ENCODE measurements around the gene NAV1. TPM values are rescaled to one million over a fixed set of nuclear protein-coding genes. Genes with fewer than 3 reads are reported as not detected.

The NAV1 gene
- polyA plus RNA-seq, 3 donors from 2014 or later = 0.23 to 0.56 TPM; not detected in 1

DNA sequence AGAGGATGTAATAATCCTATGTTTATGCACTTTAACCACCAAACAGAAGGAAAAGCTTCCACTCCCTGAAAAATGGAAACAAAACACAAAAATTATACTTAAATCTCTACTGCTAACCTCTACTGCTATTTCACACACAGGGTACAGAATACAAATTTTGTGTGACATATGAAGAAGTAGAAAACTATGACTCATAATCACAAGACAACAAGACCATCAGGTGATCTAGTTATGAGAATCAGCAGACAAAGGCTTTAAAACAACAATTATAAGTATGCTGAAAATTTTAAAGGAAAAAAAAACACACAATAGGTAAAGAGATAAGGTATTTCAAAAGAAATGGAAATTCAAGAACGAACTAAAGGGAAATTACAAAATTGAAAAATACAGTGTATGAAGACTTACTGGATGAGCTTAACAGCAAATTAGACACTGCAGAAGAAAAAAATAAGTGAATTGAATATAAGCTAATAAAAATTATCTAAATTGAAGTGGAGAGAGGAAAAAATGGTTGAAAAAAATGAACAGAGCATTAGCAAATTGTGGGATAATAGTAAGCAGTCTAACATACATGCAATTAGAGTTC is 13.6 kb upstream of the NAV1 start:
- Mint-ChIP-seq H3K4me3 (no peak overlapping the region), H3K4me1 (no peaks in the 10 kb centered on the region), H3K27me3 (ENCODE audit: low read depth in 3 of 3) (peaks cover 0 to 3% (median 2%) of the 10 kb centered on the region in 3 donors), H3K36me3 (peaks cover 7 to 22% (median 19%) of the 10 kb centered on the region in 3 donors), H3K9me3 (peaks cover 0 to 5% (median 0%) of the 10 kb centered on the region in 6 donors), H3K27ac (peak overlapping the region in 1 of 6 donors; percentile 25)
- DNase-seq = no peak

DNA sequence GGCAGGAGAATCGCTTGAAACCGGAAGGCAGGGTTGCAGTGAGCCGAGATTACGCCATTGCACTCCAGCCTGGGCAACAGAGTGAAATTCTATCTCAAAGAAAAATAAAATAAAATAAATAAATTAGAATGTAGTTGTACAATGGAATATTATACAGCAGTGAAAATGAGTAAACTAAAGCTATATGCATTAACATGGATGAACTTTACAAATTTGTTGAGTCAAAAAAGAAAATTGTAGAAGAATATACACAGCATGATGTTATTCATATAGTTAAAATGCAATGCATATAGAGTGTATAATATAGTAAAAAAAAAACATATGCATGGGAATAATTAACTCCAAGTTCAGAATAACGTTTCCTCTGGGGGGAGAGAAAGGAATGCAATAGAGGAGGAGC is 11.0 kb upstream of the NAV1 start:
- Mint-ChIP-seq H3K4me3 (no peak overlapping the region), H3K4me1 (no peaks in the 10 kb centered on the region), H3K9me3 (peaks cover 0 to 5% (median 0%) of the 10 kb centered on the region in 6 donors), H3K36me3 (peaks cover 15 to 21% (median 18%) of the 10 kb centered on the region in 3 donors), H3K27me3 (ENCODE audit: low read depth in 3 of 3) (peaks cover 0 to 3% (median 2%) of the 10 kb centered on the region in 3 donors), H3K27ac (no peak overlapping the region)
- no peak for DNase-seq

DNA sequence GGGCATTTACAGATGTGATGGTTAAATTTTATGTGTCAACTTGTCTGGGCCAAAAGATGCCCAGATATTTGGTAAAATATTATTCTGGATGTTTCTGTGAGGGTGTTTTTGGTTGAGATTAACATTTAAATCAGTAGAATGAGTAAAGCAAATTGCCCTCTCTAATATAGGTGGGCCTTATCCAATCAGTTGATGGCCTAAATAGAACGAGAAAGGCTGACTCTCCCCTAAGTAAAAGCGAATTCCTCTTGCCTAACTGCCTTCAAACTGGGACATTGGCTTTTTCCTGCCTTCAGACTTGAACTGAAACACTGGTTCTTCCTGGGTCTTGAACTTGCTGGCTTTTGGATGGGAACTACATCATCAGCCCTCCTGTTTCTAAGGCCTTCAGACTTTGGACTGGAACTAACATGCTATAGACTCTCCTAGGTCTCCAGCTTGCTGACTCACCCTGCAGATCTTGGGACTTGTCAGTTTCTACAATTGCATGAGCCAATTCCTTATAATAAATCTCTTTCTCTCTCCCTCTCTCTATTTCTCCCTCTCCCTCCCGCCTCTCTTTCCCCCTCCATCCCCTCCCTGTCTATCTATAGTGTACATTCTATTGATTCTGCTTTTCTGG is 10.2 kb upstream of the NAV1 start:
- Mint-ChIP-seq H3K4me1 (no peaks in the 10 kb centered on the region), H3K4me3 (no peak overlapping the region), H3K36me3 (peaks cover 18 to 21% (median 19%) of the 10 kb centered on the region in 3 donors), H3K27ac (no peak overlapping the region), H3K9me3 (peaks cover 0 to 2% (median 0%) of the 10 kb centered on the region in 6 donors), H3K27me3 (ENCODE audit: low read depth in 3 of 3) (peaks cover 0 to 3% (median 2%) of the 10 kb centered on the region in 3 donors)
- no peak for DNase-seq

DNA sequence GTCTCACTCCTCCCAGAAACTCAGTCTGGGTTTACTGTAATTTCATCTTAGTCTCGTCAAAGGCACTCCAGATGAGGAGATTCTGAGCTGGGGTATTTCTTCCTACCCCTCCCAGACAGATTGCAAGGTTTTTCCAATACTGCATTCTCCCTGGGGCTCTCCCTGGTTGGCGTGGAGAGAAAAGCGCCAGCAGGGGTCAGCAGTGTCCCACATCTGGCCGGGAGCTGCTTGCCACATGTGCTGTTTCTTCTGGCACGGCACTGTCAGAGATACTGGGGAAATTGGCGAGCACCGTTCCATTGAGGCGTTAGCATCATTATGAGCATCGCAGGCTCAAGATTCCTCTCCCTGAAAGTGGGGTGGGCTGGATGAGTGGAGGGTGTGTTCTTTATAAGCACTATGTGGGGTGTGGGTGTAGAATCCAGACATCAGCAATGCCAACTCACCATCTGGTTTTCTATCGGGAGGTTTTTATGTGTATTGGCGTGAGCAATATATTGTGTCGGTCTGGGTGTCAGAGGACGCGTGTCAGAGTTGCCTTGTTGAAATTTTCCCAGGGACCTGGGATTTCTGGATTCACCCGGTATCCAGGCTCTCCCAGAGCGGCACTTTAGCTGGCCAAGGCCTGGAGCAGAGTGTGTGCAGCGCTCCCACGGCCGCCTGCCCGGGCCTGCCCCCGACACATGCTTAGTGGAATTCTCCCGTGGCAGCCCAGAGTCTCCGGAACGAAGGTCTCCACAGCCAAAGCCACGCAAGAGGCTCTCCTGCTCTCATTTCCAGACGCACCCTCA is 8.0 kb upstream of the NAV1 start:
- DNase-seq = no peak
- Mint-ChIP-seq H3K4me1 (no peaks in the 10 kb centered on the region), H3K4me3 (no peak overlapping the region), H3K27me3 (ENCODE audit: low read depth in 3 of 3) (peaks cover 2 to 4% (median 3%) of the 10 kb centered on the region in 3 donors), H3K36me3 (peaks cover 16 to 21% (median 20%) of the 10 kb centered on the region in 3 donors), H3K27ac (no peak overlapping the region), H3K9me3 (no peaks in the 10 kb centered on the region)

DNA sequence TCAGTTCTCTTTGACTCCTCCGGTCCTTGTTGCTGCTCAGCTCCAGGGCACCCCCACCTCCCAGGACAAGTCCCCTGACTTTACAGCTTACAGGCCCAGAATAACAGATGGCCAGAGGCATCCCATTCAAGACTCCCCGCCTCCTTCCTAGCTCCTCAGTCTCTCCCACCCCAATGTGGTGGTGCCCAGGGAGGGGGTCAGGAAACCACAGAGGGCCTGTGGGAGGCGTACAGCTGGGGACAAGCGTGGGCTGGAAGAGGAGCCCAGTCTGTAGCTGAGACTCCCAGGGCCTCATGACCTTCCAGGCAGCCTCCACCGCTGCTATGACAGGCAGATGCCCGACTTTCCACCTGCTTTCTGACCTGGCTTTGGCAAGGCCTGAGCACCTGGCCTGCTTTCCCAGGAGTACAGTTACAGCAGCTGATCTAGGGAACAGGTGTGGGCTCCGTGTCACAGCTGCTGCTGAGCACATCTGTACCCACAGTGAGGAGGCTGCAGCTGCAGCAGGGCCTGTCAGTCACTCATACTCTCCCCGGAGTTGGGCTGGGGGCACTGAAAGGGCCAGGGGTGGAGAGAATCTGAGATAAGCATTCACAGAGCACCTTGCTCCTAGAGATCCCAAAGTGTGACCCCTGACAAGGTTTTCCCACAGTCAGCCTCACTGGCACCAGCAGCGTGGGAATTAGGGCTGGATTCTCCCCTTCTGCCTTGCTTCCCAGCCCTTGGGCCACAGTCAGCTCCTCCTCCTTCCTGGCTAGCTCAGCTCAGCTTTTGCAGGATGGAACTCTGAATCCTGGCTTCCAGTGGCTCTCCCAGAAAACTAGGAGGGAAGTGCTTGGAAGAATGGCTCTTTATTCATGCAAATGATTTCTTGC is 7.1 kb upstream of the NAV1 start:
- Mint-ChIP-seq H3K4me1 (no peaks in the 10 kb centered on the region), H3K9me3 (no peaks in the 10 kb centered on the region), H3K27me3 (ENCODE audit: low read depth in 3 of 3) (peaks cover 2 to 13% (median 5%) of the 10 kb centered on the region in 3 donors), H3K27ac (no peak overlapping the region), H3K36me3 (peaks cover 16 to 21% (median 20%) of the 10 kb centered on the region in 3 donors), H3K4me3 (no peak overlapping the region)
- DNase-seq = no peak

DNA sequence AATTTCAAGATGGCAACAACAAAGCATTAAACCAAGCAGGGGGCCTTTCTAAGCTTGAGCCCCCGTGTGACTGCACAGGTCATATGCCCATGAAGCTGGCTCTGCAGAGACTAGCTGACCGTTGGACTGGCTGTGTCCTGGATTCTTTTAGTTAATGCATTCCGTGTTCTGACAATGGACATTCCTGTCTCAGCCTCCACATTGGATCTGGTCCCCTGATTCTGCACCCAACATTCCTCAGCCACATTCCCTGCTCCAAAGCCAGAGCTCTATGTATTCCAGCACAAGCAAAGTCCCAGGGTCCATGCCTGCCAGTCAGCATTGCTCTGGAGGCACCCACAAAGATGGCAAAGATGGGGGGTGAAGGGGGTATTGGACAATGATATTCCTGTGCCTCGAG is 5.1 kb upstream of the NAV1 start:
- H3K36me3 Mint-ChIP-seq = peaks cover 15 to 21% (median 15%) of the 10 kb centered on the region in 3 donors
- peaks cover 3 to 15% (median 11%) of the 10 kb centered on the region in 3 donors for H3K27me3 Mint-ChIP-seq (ENCODE audit: low read depth in 3 of 3)
- no peak overlapping the region for H3K27ac Mint-ChIP-seq
- no peak overlapping the region for H3K4me3 Mint-ChIP-seq
- DNase-seq = no peak
- H3K9me3 Mint-ChIP-seq = no peaks in the 10 kb centered on the region
- peaks cover 0 to 7% of the 10 kb centered on the region in 2 donors for H3K4me1 Mint-ChIP-seq

DNA sequence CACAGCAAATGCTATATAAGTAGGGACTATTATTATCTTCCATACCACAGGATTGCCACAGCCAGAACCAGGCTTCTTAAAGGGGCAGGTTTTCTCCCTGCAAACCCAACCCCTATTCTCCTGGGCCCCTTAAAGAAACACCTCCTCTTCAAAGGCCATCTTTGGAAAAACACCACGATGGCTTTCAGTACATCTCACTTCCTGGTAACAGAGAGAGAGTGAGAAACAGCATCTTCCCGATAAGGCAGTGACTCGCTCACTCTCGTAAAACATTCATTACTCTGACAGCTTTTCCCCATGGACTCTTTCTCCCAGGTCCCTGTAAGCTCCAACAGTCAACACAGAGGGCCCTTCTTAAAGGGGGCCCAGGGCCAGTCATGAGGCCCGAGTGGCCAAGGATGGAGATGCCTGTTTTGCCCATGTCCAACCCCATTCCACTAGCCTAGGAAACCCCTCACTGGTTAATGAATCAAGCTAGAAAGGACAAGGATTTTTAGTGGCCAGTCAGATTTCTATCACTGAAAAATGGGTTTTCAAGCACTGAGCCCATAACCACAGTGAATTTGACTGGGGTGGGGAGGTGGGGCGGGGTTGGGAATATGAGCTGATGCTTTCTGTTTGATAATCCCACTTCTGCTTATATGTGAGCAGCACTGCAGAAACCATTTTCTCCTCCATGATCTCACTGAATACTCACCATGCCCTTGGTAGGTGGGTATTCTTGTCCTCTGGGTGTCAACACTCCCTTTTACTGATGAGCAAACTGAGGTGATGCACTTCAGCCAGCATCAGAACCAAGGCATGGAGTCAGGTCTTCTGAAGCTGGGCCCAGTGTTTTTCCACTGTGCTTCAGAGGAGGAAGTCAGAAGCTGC is 3.6 kb upstream of the NAV1 start:
- no peak for DNase-seq
- Mint-ChIP-seq H3K4me1 (peaks cover 0 to 14% of the 10 kb centered on the region in 2 donors), H3K27me3 (ENCODE audit: low read depth in 3 of 3) (peaks cover 3 to 21% (median 16%) of the 10 kb centered on the region in 3 donors), H3K36me3 (peaks cover 10 to 21% (median 14%) of the 10 kb centered on the region in 3 donors), H3K4me3 (no peak overlapping the region), H3K9me3 (no peaks in the 10 kb centered on the region), H3K27ac (no peak overlapping the region)

DNA sequence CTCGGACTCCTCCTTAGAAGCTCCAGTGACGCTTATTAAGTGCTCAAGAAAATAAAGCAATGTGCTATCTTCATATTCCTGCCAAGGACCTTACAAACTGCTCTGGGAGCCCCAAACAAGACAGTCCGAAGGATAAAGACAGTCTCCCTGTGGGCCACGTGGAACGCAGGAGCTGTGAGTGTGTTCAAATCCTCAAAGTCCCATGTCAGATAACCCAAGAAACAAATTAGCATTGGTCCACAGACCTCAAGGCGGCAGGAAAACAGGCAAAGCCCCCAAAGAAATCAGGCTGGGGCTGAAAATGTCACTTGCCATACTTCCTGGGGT is 3.0 kb upstream of the NAV1 start:
- H3K27me3 Mint-ChIP-seq (ENCODE audit: low read depth in 3 of 3) = peaks cover 4 to 25% (median 20%) of the 10 kb centered on the region in 3 donors

DNA sequence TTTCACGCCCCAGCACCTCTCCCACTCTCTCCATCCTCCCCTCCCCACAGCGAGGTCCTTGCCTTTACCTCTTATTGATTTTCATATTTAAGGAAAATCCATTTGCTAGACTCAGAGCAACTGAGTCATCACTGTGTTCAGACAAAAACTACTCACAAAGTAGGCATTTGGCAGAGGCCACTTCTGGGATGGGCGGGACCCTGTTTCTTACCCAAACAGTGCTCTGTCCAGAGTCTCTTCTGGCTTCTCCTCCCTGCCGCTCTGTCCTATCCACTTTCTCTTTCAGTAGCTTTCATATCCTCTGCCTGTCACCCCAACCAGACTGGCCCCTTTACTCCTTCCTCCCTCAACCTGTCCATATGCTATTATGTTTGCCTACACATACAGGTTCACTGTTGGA is 2.4 kb upstream of the NAV1 start:
- Mint-ChIP-seq H3K27ac (no peak overlapping the region), H3K4me1 (peaks cover 0 to 14% of the 10 kb centered on the region in 2 donors), H3K27me3 (ENCODE audit: low read depth in 3 of 3) (peaks cover 6 to 27% (median 22%) of the 10 kb centered on the region in 3 donors), H3K4me3 (no peak overlapping the region), H3K9me3 (no peaks in the 10 kb centered on the region), H3K36me3 (peaks cover 10 to 21% (median 14%) of the 10 kb centered on the region in 3 donors)
- DNase-seq = no peak

More for the DNA sequence above, 3.0 kb upstream of the NAV1 start:
- peaks cover 10 to 21% (median 14%) of the 10 kb centered on the region in 3 donors for H3K36me3 Mint-ChIP-seq
- H3K9me3 Mint-ChIP-seq = no peaks in the 10 kb centered on the region
- no peak overlapping the region for H3K27ac Mint-ChIP-seq
- no peak for DNase-seq
- H3K4me3 Mint-ChIP-seq = no peak overlapping the region
- H3K4me1 Mint-ChIP-seq = peaks cover 0 to 14% of the 10 kb centered on the region in 2 donors

DNA sequence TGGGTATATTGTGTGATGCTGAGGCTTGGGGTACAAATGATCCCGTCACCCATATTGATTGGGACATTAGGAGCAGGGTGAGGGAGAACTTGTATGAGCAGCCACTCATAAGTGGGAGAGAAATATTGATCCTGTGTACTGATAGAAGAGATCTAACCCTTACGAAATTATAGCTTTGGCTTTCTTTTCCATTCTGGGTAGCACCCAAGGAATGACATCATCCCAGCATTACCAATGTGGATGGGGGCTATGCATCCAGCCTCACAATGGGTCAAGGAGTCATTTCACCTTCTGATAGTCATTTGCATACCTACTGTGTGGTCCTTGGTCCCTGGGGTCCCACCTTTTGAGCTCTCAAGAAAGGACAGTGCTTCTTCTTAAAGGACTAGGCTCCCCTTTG is 1.9 kb upstream of the NAV1 start:
- H3K4me1 Mint-ChIP-seq = peaks cover 0 to 14% of the 10 kb centered on the region in 2 donors
- peaks cover 13 to 21% (median 14%) of the 10 kb centered on the region in 3 donors for H3K36me3 Mint-ChIP-seq
- no peak overlapping the region for H3K27ac Mint-ChIP-seq
- no peaks in the 10 kb centered on the region for H3K9me3 Mint-ChIP-seq
- no peak for DNase-seq
- H3K27me3 Mint-ChIP-seq (ENCODE audit: low read depth in 3 of 3) = peaks cover 6 to 27% (median 22%) of the 10 kb centered on the region in 3 donors
- no peak overlapping the region for H3K4me3 Mint-ChIP-seq

DNA sequence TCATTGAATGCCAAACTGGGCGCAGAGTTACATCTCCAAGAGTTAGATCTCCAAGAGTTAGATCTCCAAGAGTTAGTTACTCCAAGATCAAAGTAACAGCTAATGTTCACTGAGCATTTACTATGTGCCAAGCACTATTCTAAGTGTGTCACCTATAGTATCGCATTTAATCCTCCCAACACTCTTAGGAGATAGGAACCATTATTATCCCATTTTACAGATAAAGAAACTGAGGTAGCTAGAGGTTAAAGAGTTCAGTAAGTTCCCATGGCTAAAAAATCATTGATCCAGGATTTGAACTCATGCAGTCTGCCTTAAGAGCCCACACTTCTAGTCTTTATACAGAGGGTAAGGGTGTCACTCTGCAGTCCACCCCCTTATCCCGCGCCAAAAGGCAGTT is 1.5 kb upstream of the NAV1 start:
- H3K27me3 Mint-ChIP-seq (ENCODE audit: low read depth in 3 of 3) = peaks cover 6 to 29% (median 22%) of the 10 kb centered on the region in 3 donors
- H3K36me3 Mint-ChIP-seq = peaks cover 9 to 17% (median 13%) of the 10 kb centered on the region in 3 donors
- no peak overlapping the region for H3K4me3 Mint-ChIP-seq

DNA sequence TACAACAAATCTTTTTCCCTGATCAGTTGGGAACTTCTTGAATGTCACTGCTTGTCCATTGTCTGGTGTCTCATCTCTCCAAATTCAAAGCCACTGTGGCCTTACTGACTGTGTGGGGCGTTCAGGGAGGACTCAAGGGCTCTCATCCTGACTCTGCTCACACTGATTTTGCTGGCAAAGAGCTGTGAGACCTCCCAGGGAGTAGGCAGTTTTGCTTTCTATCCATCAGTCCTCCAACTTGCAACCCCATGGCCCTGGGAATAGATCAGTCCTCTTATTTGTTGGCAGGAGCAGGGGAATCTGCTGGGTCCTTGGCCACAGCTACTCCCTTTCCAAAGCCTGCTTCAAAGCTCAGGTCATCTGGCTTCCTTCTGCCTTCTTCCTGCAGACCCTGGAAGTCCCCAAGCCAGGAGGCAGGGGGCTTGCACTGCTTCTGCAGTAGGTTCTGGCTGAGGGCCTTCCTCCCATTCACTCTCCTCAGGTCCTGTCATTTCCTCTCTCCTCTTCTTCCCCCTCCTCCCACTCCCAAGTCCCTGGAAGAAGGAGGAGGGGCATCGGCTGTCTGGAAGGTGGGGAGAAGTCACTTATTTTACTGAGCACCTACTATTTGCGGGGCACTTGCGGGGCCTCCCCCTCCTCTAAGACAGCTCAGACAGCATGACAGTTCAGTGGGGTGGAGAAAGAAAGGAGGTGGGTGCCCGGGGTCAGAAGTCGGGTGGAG is 876 bp upstream of the NAV1 start:
- no peaks in the 10 kb centered on the region for H3K9me3 Mint-ChIP-seq
- H3K27me3 Mint-ChIP-seq (ENCODE audit: low read depth in 3 of 3) = peaks cover 6 to 30% (median 20%) of the 10 kb centered on the region in 3 donors
- DNase-seq = no peak
- H3K4me3 Mint-ChIP-seq = peak overlapping the region in 4 of 5 donors; percentile 21 to 63 (median 52)
- peaks cover 3 to 15% (median 8%) of the 10 kb centered on the region in 3 donors for H3K36me3 Mint-ChIP-seq
- H3K27ac Mint-ChIP-seq = no peak overlapping the region
- peaks cover 0 to 14% of the 10 kb centered on the region in 2 donors for H3K4me1 Mint-ChIP-seq

More for the DNA sequence above, 1.5 kb upstream of the NAV1 start:
- H3K4me1 Mint-ChIP-seq = peaks cover 0 to 14% of the 10 kb centered on the region in 2 donors
- H3K9me3 Mint-ChIP-seq = no peaks in the 10 kb centered on the region
- no peak overlapping the region for H3K27ac Mint-ChIP-seq
- no peak for DNase-seq
